ENCODE data around the gene AUNIP.

Gene AUNIP

DNA sequence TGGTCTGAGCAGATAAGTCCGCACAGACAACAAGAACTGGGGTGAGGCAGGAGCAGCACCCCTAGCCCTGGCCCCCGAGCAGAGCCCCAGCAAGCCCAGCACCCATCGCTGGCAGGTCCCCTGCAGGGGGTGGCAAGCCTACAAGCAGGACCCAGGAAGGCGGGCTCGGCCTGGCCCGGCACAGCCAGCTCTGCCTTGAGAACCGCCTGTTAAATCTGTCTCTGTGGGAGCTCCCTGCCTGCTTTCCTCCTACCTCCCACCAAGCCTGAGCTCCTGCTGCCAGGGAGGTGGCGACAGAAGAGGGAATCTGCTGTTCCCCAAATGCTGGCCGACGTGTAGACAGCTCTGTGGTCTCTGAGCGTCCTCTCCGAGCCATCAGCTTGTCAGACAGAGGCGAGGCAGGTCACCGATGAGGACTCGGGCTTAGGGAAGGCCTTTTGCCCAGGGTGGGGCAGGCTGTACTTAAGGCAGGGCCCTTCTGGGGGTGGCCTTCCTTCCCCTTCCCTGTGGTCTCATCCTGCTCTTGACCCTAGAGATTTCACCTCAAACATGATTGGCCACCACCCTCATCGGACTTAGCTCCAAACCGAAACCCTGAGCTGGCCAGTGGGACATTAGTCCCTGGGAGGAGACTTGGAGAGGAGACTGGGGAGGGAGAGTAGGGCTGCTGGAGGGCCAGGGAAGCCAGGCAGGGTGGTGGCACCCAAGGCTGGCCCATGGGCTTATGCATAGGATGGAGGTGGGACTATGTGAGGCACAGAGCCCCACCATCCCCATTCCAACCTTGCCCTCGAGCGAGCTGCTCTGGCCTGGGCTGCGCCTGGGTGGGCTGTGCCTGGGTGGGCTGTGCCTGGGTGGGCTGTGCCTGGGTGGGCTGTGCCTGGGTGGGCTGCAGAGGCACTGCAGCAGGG lies 51.5 kb downstream of the AUNIP start:
- no peak for DNase-seq

- no peak for DNase-seq
These were observed 52.8 kb downstream of the AUNIP start for GRCh38 chr1:25806418-25806817.

DNA sequence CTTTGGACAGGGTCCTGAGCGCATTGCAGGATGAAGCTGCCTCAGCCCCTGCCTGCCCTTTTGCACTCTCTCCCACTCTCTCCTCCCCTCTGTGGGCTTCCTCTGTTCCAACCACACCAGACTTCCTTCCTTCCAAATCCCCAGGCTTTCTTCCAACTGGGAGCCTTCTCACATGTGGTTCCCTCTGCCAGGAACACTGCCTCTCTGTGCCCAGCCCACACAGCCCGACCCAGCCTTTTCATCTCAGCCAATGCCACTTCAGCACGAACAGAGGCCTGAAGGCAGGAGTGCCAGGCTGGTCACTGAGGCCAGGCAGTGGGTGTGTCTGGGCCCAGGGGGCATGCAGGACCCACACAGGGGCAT lies 53.4 kb downstream of the AUNIP start:
- DNase-seq = no peak

- DNase-seq = no peak
These were observed 54.0 kb downstream of the AUNIP start for GRCh38 chr1:25804964-25805862.

DNA sequence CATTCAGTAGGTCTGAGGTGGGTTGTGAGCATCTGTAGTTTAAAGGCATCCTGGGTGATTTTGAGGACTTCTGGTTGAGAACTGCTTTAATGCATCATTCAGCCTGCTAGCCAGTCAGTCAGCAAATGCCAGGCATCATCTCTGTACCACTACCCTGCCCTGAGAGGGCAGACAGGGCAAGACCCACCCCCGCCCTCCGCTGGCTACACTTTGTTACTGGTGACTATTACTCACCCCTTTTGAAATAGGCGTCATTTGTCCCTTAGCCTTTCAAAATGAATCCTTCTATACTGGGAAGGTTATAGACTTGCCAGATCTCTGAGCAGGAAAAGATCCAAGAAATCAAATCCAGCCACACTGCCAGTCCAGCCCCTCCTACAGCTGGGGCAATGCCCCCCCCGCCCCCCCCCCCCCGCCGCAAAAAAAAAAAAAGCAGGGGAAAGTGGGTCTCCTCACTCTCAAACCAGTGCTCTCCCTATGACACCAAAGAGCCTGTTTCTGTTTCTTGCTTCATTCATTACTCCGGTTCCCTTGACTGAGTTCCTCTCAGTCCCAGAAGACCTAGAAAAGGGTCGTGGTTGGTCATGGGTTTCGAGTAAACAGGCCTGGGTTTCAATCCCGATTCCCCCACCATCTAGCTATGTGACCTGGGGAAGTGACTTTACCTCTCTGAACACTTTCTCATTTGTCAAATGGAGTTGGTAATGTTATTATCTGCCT lies 54.9 kb downstream of the AUNIP start:
- DNase-seq = no peak

GRCh38 chr1:25803368-25803767 lies 55.9 kb downstream of the AUNIP start:
- no peak for DNase-seq

DNA sequence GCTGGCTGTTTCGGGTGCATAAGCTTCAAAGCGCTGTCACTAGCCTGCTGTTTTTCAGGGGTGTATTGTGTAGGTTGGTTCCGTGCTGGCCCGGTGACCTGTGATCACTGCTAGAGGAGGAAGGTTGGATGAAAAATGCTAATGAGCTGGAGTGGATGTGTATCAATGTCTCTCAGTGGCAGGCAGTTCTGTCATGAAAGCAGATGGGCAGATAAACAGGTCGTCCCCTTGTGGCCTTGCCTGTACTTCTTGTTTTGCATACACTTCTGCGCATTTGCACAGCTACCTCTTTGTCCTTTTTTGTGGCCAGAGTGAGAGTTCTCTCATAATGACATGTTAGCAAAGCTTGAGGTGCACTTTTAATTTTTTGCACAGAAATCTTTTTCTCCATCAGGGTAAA lies 56.3 kb downstream of the AUNIP start:
- no peak for DNase-seq

- no peak for DNase-seq
These were observed 58.4 kb downstream of the AUNIP start for GRCh38 chr1:25800703-25801377.

DNA sequence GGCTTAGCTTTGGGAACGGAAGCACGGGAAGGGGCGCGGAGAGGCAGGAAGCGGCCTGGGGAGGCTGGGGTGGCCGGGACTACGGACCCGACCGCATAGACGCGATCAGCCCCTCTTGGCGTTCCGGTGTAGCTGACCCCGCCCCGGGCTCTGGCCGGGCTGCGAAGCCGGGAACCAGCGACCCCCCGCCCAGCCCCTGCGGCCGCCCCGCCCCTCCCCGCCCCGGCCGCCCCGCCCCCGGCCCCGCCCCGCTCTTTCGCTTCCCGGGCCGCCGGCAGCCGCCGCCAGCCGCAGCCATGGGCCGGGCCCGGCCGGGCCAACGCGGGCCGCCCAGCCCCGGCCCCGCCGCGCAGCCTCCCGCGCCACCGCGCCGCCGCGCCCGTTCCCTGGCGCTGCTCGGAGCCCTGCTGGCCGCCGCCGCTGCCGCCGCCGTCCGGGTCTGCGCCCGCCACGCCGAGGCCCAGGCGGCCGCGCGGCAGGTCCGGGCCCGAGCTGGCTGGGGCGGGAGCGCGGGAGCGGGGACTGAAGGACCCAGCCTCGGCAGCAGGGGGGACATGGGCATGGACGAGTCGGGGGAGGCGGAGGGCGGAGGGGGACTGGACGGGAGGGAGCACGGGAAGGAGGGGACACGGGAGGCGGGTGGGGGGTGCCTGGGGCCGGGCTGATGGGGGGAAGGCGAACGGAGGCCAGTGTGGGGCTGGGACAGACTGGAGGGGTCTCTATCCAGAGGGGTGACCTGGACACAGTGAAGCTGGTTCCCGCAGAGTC lies 59.1 kb downstream of the AUNIP start, which contains the start of gene SELENON:
SELENON (plus strand) TSS at position 259 of the 768 bp plus-strand sequence; CDS start at position 297, 38 bp downstream.
- no peak for DNase-seq

DNA sequence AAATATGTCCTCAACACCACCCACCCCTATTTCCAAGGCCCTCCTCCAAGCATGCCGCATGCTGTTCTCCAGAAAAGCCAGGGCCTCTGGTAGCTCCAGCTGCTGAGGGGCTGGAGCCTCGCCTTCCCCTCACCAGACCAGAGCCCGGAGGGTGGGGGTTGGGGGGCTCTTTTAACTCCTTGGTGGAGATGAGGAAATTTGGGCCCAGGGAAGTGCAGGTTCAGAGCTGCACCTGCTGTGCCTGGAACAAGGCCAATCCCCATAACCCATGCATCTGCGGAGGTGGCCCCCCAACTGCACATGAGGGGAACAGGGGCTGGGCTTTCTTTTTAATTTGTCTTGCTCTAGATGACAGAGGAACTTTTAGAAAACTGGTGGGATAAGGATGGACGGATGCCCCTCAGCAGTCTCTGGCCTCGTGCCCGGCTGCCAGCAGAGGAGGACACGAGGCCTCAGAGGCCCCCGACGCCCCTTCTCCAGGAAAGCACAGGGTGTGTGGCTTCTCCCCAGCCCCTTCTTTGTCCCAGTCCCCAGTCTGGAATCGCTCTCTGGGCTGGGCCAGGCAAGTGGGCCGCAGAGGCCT lies 59.8 kb downstream of the AUNIP start:
- DNase-seq = no peak

DNA sequence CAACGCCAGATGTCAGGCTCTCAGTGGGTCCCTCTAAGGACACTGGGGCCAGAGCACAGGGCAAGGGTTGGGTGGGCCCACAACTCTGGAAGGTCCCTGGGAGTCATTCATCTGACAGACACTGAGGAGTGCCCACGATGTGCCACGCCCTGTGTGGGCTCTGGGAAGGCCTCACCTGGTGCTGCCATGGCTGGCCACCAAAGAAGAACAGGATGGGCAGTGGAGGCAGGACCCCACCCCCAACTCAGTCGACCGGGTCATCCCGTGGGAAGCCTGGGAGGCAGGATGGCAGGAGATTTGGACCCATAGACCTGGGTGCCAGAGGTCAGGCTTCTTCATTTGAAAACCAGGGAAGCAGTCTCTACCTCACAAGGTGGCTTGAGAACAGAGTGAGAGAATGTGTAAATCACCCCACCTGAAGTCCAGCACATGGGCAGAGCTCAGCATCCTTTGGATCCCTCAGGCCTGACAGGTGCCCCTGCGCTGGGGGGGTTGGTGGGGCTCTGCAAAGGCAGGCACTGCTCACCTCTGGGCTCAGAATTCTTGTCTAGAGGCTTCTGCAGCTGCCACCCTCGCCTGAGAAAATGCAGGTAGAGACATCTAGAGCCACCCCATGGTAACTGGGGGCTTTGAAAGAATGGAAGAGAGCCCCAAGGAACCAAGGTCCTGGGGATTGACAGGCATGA lies 60.4 kb downstream of the AUNIP start:
- DNase-seq = no peak

DNA sequence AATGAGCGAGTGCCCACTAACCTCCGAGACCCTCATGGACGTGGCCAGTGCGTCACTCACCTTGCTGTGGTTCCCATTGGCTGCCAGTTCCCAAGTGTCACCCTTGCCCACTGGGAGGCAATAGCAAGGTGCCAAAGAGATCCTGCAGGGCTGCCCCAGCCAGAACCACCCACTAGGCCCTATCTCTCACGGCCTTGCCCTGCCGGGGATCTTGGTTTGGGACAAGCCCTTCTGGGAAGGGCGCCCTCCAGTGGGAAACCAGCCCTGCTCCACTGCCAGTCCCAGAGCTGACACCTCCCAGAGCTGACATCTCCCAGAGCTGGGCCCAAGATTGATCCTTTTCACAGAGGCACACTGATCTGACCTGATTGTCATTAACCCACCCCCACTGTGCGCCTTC lies 61.3 kb downstream of the AUNIP start:
- DNase-seq = no peak

GRCh38 chr1:25796811-25797458 lies 62.3 kb downstream of the AUNIP start:
- DNase-seq = no peak

DNA sequence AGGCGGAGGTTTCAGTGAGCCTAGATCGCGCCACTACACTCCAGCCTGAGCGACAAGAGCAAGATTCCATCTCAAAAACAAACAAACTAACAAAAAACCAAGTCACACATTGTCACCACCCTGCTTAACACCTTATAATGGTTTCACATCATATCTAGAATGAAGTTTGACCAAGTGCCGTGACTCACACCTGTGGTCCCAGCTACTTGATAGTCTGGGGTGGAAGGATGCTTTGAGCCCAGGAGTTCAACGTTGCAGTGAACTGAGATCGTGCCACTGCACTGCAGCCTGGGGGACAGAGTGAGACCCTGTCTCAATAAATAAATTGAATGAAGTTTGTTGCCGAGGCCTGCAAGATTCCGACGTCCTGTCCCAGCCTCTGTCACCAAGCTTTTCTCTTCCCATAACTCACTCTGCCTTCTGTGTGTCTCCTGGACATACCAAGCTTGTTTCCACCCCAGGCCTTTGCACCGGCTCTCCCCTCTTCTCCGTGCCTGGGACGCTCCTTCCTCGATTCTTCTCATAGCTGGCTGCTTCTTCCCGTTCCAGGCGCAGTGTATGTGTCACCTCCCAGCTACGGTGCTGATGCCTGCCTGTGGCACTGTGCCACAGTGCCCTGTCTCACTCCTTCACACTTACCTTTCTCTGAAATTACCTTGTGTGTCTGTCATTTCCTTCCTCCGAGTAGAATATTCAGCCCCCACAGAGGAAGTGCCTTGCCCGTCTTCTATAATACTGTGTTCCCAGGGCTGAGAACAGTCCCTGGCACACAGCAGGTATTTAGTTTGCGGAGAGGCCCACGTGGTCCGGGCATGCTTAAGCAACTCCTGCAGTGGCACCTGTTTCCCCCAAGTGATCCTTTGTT lies 63.1 kb downstream of the AUNIP start:
- DNase-seq = no peak

DNA sequence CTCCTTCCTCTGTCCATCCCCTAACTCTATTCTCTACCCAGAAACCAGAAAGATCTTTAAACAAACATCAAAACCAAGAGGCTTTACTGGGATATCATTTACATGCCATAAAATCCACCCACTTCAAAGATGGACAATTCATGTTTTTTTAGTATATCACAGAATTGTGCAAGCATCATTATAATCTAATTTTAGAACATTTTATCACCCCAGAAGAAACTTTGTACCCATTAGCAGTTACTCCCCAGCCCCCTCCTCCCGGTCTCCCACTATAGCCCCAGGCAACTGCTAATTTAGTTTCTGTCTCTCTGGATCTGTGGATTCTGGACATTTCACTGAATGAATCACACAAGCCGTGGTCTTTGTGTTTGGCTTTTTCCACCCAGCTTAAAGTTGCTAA lies 64.0 kb downstream of the AUNIP start:
- no peak for DNase-seq

- no peak for DNase-seq
These were observed 64.9 kb downstream of the AUNIP start for GRCh38 chr1:25794325-25794724.

GRCh38 chr1:25793585-25794170 lies 65.6 kb downstream of the AUNIP start:
- DNase-seq = no peak

- no peak for DNase-seq
These were observed 67.1 kb downstream of the AUNIP start for GRCh38 chr1:25792115-25792514.

- no peak for DNase-seq
These were observed 68.8 kb downstream of the AUNIP start for GRCh38 chr1:25790472-25790871.

Measured in GOT3 (cell line).